ENCODE results near the gene MEI1.
"Not testable (repeated sequence)": the region's sequence is repeated elsewhere in the genome, so short reads cannot be mapped to it uniquely, and the experiment has no call there.

The MEI1 gene

GRCh38 chr22:41684194-41684593, 15.1 kb upstream of the MEI1 start:
- no peaks in the 10 kb centered on the region for H3K9me3 ChIP-seq (ENCODE audit: control insufficient read depth, insufficient read depth, low read length)
- H3K36me3 ChIP-seq (ENCODE audit: control insufficient read depth, insufficient read depth, low read length), result peaks cover 2% of the 10 kb centered on the region
- H3K9ac ChIP-seq (ENCODE audit: low read depth, low read length), result no peak overlapping the region
- H3K4me3 ChIP-seq (ENCODE audit: low read depth, low read length), result no peak overlapping the region
- H3K4me1 ChIP-seq (ENCODE audit: control insufficient read depth, insufficient read depth, low read length), result peaks cover 6% of the 10 kb centered on the region
- no peaks in the 10 kb centered on the region for H3K27me3 ChIP-seq (ENCODE audit: control insufficient read depth, insufficient read depth, low read length)

- H3K27me3 ChIP-seq (ENCODE audit: control insufficient read depth, insufficient read depth, low read length); H3K4me3 ChIP-seq (ENCODE audit: low read depth, low read length); H3K9me3 ChIP-seq (ENCODE audit: control insufficient read depth, insufficient read depth, low read length); H3K36me3 ChIP-seq (ENCODE audit: control insufficient read depth, insufficient read depth, low read length); H3K4me1 ChIP-seq (ENCODE audit: control insufficient read depth, insufficient read depth, low read length): not testable (repeated sequence)
- H3K9ac ChIP-seq (ENCODE audit: low read depth, low read length), result peak overlapping the region; percentile 87
Observed at GRCh38 chr22:41686890-41687289, 12.4 kb upstream of the MEI1 start.

DNA sequence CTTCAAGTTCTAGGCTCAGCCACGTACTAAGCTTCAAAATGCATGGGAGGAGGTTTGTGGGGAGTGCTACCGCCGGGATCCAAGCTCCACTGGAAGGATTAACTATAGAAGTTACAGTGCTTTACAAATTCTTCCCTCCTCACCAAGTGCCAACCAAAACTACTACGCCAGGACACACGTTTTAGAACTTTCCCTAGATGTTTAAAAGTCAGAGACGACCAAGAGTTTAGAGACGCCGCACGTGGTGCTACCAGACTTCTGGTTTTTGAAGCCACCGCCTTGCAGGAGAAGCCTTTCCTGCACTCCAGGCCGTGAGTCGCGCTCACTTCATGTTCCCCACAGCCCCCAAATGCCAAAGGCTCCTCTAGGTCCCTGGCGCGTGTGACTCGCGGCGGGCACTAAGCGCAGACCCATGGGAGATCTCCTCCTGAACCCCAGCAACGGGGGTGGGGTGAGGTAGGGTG, 11.4 kb upstream of the MEI1 start:
- H3K36me3 ChIP-seq (ENCODE audit: control insufficient read depth, insufficient read depth, low read length), result no peaks in the 10 kb centered on the region
- no peaks in the 10 kb centered on the region for H3K9me3 ChIP-seq (ENCODE audit: control insufficient read depth, insufficient read depth, low read length)
- H3K4me3 ChIP-seq (ENCODE audit: low read depth, low read length), result peak overlapping the region; percentile 90
- peak overlapping the region; percentile 87 for H3K9ac ChIP-seq (ENCODE audit: low read depth, low read length)
- peaks cover 6% of the 10 kb centered on the region for H3K4me1 ChIP-seq (ENCODE audit: control insufficient read depth, insufficient read depth, low read length)
- no peaks in the 10 kb centered on the region for H3K27me3 ChIP-seq (ENCODE audit: control insufficient read depth, insufficient read depth, low read length)

- H3K9me3 ChIP-seq (ENCODE audit: control insufficient read depth, insufficient read depth, low read length), result no peaks in the 10 kb centered on the region
- H3K36me3 ChIP-seq (ENCODE audit: control insufficient read depth, insufficient read depth, low read length), result no peaks in the 10 kb centered on the region
- peaks cover 6% of the 10 kb centered on the region for H3K4me1 ChIP-seq (ENCODE audit: control insufficient read depth, insufficient read depth, low read length)
- H3K9ac ChIP-seq (ENCODE audit: low read depth, low read length), result peak within 1 kb of the TSS; percentile 87
- no peaks in the 10 kb centered on the region for H3K27me3 ChIP-seq (ENCODE audit: control insufficient read depth, insufficient read depth, low read length)
- H3K4me3 ChIP-seq (ENCODE audit: low read depth, low read length), result peak within 1 kb of the TSS; percentile 90
Observed at GRCh38 chr22:41688365-41689211, 10.7 kb upstream of the MEI1 start, which contains the start of gene SNU13. Gene SNU13 (minus strand): TSS chr22:41688867. CDS start chr22:41688796, 71 bp downstream.

DNA sequence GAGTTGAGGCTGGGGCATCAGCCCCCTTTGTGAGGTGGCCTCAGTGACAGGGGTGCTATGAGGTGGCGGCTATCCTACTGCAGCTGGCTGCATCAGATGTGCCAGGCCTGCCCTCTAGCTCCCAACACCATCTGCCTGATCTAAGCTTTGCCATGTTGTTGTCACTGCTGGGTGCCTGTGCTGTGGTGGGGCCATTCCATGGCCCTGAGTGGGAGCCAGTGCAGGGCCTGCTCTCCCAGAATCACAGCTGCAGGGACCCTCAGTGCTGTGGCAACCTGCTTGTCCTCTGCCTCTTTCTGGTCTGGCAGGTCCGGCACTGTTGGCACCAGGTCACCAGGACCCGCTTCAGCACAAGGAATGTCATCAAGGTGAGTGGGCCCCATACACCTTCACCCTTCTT, 8.8 kb upstream of the MEI1 start:
- Histone ChIP-seq H3K27me3 (ENCODE audit: control insufficient read depth, insufficient read depth, low read length) (no peaks in the 10 kb centered on the region), H3K9ac (ENCODE audit: low read depth, low read length) (no peak overlapping the region), H3K9me3 (ENCODE audit: control insufficient read depth, insufficient read depth, low read length) (no peaks in the 10 kb centered on the region), H3K4me1 (ENCODE audit: control insufficient read depth, insufficient read depth, low read length) (peaks cover 6% of the 10 kb centered on the region), H3K4me3 (ENCODE audit: low read depth, low read length) (no peak overlapping the region), H3K36me3 (ENCODE audit: control insufficient read depth, insufficient read depth, low read length) (no peaks in the 10 kb centered on the region)

DNA sequence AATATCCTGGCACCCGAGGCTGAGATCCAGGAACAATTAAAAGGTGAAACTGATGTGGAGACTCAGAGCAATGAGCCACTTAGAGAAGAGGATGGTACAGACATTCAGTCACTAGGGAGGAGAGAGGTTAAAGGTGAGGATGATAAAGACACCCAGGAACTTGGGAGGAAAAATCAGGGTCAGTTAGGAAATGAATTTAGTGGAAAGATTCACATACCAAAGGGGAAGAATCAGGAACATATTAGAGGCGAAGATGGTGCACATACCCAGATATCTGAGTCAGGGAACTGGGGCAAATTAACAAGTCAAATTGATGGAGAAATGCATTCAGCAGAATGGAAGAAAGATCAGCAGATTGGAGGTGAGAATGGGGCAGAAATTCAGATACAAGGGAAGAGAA, 4.1 kb upstream of the MEI1 start:
- Histone ChIP-seq H3K4me1 (ENCODE audit: control insufficient read depth, insufficient read depth, low read length) (no peaks in the 10 kb centered on the region), H3K27me3 (ENCODE audit: control insufficient read depth, insufficient read depth, low read length) (no peaks in the 10 kb centered on the region), H3K4me3 (ENCODE audit: low read depth, low read length) (no peak overlapping the region), H3K9ac (ENCODE audit: low read depth, low read length) (no peak overlapping the region), H3K9me3 (ENCODE audit: control insufficient read depth, insufficient read depth, low read length) (no peaks in the 10 kb centered on the region), H3K36me3 (ENCODE audit: control insufficient read depth, insufficient read depth, low read length) (no peaks in the 10 kb centered on the region)

GRCh38 chr22:41696703-41697102, 2.6 kb upstream of the MEI1 start:
- Histone ChIP-seq H3K4me3 (ENCODE audit: low read depth, low read length) (no peak overlapping the region), H3K9me3 (ENCODE audit: control insufficient read depth, insufficient read depth, low read length) (no peaks in the 10 kb centered on the region), H3K9ac (ENCODE audit: low read depth, low read length) (no peak overlapping the region), H3K4me1 (ENCODE audit: control insufficient read depth, insufficient read depth, low read length) (no peaks in the 10 kb centered on the region), H3K27me3 (ENCODE audit: control insufficient read depth, insufficient read depth, low read length) (no peaks in the 10 kb centered on the region), H3K36me3 (ENCODE audit: control insufficient read depth, insufficient read depth, low read length) (no peaks in the 10 kb centered on the region)

DNA sequence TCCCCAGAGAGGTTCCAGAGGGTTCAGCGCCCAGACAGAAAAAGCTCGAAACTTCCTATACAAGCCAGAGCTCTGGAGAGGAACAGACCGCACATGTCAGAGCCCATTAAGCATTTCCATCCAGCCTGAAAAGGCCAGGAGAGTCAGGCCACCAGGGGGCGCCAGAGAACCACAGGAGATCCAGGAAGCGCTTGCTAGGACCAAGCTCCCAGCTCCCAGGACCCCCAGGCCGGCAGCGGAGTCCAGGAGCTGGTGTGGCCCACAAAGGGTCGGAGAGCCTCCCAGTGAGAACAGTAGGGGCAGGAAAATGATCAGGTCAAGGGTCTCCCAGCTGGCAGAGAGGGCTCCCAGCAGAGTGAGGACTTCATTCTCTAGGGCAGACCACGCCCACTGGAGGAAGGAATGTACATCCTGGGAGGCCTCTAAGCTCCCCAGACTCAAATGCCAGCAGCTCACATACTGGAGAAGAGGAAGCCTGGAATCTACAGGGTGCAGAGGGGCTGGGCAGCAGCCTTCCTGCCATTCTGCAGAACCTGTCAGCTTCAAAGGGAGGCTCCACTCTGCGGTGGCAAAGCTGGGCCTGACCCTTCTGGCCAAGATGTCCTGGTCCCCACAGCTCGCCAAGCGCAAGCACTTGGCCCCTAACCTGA, 2.1 kb upstream of the MEI1 start:
- Histone ChIP-seq H3K27me3 (ENCODE audit: control insufficient read depth, insufficient read depth, low read length) (no peaks in the 10 kb centered on the region), H3K9ac (ENCODE audit: low read depth, low read length) (no peak overlapping the region), H3K9me3 (ENCODE audit: control insufficient read depth, insufficient read depth, low read length) (no peaks in the 10 kb centered on the region), H3K4me3 (ENCODE audit: low read depth, low read length) (no peak overlapping the region), H3K4me1 (ENCODE audit: control insufficient read depth, insufficient read depth, low read length) (no peaks in the 10 kb centered on the region), H3K36me3 (ENCODE audit: control insufficient read depth, insufficient read depth, low read length) (no peaks in the 10 kb centered on the region)

DNA sequence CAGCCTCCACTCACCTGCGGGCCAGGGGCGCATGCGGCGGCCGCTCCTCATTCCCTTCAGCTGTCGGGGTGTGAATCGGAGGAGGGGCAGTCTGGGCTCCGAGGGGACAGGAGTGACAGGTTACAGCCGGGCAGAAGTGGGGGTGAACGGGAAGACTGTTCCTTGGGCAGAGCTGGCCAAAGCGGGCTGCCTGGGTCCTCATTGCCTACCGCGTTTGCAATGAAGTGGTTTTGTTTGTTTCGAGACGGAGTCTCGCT, 733 bp downstream of the MEI1 start:
- H3K9me3 ChIP-seq (ENCODE audit: control insufficient read depth, insufficient read depth, low read length), result no peaks in the 10 kb centered on the region
- no peaks in the 10 kb centered on the region for H3K36me3 ChIP-seq (ENCODE audit: control insufficient read depth, insufficient read depth, low read length)
- H3K4me1 ChIP-seq (ENCODE audit: control insufficient read depth, insufficient read depth, low read length), result no peaks in the 10 kb centered on the region
- no peak overlapping the region for H3K9ac ChIP-seq (ENCODE audit: low read depth, low read length)
- no peaks in the 10 kb centered on the region for H3K27me3 ChIP-seq (ENCODE audit: control insufficient read depth, insufficient read depth, low read length)
- no peak overlapping the region for H3K4me3 ChIP-seq (ENCODE audit: low read depth, low read length)

GRCh38 chr22:41702763-41703162, 3.5 kb downstream of the MEI1 start:
- H3K9me3 ChIP-seq (ENCODE audit: control insufficient read depth, insufficient read depth, low read length), result no peaks in the 10 kb centered on the region
- H3K4me3 ChIP-seq (ENCODE audit: low read depth, low read length), result no peak overlapping the region
- H3K4me1 ChIP-seq (ENCODE audit: control insufficient read depth, insufficient read depth, low read length), result no peaks in the 10 kb centered on the region
- H3K27me3 ChIP-seq (ENCODE audit: control insufficient read depth, insufficient read depth, low read length), result no peaks in the 10 kb centered on the region
- no peaks in the 10 kb centered on the region for H3K36me3 ChIP-seq (ENCODE audit: control insufficient read depth, insufficient read depth, low read length)
- no peak overlapping the region for H3K9ac ChIP-seq (ENCODE audit: low read depth, low read length)

DNA sequence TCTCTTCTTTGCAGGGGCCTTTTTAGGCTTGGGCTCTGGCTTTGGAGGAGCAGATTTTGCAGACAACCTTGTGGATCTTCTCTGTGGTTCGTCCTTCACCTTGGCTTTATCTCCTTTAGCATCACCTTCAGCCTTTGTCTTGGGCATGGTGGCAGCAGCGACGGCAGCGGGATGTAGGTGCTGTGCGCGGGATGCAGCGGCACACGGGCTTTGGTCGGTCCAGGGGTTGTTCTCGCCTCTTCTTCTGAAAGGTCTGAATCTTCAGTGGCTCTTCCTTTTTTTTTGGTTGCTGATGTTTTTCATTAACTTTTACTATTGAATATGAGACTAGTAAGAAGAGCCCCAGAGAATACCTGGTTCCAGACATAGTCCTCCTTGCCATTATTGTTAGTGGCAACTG, 10.0 kb downstream of the MEI1 start:
- no peak overlapping the region for H3K4me3 ChIP-seq (ENCODE audit: low read depth, low read length)
- H3K9ac ChIP-seq (ENCODE audit: low read depth, low read length), result no peak overlapping the region
- H3K9me3 ChIP-seq (ENCODE audit: control insufficient read depth, insufficient read depth, low read length), result no peaks in the 10 kb centered on the region
- H3K4me1 ChIP-seq (ENCODE audit: control insufficient read depth, insufficient read depth, low read length), result no peaks in the 10 kb centered on the region
- H3K36me3 ChIP-seq (ENCODE audit: control insufficient read depth, insufficient read depth, low read length), result no peaks in the 10 kb centered on the region
- no peaks in the 10 kb centered on the region for H3K27me3 ChIP-seq (ENCODE audit: control insufficient read depth, insufficient read depth, low read length)

GRCh38 chr22:41713004-41713403, 13.7 kb downstream of the MEI1 start:
- no peaks in the 10 kb centered on the region for H3K27me3 ChIP-seq (ENCODE audit: control insufficient read depth, insufficient read depth, low read length)
- H3K9me3 ChIP-seq (ENCODE audit: control insufficient read depth, insufficient read depth, low read length), result no peaks in the 10 kb centered on the region
- no peak overlapping the region for H3K4me3 ChIP-seq (ENCODE audit: low read depth, low read length)
- no peak overlapping the region for H3K9ac ChIP-seq (ENCODE audit: low read depth, low read length)
- no peaks in the 10 kb centered on the region for H3K4me1 ChIP-seq (ENCODE audit: control insufficient read depth, insufficient read depth, low read length)
- H3K36me3 ChIP-seq (ENCODE audit: control insufficient read depth, insufficient read depth, low read length), result no peaks in the 10 kb centered on the region

Data from iPS-15b (cell line).